HG03175 (cell line): ENCODE data around the gene FBLN2.

Experiments
- ATAC-seq: cut with Tn5 transposase; IDR thresholded peaks from one replicate; pipeline ENCODE4 v1.9.1; 2021; ENCODE audit warnings: mild to moderate bottlenecking, moderate library complexity; ENCODE audit not compliant: unreplicated experiment

The FBLN2 gene

DNA sequence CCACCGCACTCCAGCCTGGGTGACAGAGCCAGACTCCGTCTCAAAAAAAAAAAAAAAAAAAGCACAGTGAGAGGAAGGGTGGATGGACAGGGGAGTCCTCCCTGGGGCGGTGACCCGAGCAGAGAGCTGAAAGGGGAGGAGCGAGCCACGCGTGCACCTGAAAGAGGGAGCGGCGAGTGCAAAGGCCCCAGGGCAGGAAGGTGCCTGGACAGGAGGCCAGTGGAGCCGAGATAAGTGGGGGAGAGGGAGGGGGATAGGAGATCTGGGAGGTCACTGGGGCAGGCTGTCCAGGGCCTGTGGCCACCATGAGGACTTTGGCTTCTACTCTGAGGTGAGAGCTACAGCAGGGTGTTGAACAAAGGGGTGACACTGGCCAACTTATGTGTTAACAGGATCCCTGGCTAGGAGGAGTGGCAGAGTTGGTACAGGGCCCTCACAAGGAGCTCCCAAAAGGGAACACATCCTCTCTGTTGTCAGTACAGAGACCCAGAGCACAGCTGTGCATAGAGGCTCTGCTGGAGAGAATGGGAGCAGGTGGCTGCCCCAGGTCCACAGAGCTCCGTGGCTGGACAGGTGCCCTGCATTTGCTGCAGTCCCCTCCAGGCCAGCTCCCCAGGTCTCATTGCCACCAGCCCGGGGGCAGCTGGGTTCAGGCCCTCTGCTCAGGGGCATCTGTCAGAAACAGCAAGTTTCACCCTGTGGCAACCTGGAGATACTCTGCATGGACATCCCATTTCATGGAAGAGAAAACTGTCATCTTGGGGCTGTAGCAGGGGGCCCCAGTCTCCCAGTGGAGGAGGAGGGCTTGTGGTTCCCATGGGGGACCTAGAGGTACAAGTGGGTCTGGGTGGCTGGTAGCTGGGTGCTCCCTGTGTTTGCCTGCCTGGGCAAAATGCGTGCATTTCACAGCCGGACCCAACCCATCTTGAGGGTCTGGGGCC is 28.5 kb downstream of the FBLN2 start:
- no peak for ATAC-seq

DNA sequence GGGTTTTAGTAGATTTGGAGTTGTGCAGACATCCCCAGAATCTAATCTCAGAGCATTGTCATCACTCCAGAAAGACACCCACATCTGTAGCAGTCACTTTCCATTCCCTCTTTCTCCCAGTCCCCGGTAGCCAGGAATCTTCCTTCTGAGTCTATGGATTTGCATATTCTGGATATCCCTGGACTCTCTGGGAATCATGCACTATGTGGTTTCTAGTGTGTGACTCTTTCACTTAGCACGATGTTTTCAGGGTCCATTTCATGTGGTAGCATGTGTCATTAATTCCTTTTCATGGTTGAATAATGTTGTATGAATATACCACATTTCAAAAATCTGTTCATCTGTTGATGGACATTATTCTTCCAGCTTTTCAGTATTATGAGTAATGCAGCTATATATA is 29.3 kb downstream of the FBLN2 start:
- no peak for ATAC-seq

DNA sequence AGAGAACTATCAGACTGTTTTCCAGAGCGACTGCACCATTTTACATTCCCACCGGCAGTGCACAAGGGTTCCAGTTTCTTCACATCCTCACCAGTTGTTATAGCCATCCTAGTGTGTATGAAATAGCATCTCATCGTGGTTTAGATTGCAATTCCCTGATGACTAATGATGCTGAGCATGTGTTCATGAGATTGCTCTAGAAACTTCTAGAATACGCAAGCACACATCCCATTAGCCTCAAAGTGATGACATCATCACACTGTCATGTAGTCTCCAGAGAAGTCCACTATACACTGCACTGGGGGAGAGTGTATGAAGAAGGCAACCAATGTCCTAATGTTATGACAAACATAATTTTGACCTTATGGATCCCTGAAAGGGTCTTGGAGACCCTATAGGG is 30.1 kb downstream of the FBLN2 start:
- no peak for ATAC-seq

DNA sequence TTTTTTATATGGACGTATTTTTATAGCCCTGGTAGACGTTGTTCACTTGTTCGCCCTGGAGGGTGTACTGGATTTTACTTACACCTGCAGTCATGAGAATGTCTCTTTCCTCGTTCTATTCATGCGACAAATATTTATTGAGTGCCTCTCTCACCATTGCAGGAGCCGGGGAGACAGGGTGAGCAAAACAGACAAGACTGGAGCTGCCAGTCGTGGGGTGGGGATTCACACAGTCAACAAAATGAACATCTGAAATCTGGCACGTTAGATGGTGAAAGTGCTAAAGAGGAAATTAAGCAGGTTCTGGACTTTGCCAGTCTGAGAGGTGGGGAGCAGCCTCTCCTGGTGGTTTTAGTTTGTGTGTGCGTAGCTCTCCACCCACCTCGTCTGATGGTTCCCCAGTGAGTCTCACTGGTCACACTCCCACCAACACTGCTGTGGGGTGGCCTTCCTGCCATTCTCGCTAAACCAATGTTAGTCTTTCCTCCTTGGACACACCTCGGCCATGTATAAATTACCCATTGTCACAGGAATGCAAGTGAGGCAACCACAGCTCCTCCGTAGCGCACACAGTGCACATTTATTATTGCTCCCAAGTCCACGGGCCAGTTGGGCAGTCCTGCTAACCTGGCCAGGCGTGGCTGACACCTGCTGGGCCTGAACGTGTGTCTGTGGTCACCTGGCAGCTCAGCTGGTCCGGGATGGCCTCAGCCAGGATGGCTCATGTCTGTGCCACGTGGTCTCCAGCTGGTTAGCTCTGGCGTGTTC is 31.5 kb downstream of the FBLN2 start:
- ATAC-seq, result no peak

DNA sequence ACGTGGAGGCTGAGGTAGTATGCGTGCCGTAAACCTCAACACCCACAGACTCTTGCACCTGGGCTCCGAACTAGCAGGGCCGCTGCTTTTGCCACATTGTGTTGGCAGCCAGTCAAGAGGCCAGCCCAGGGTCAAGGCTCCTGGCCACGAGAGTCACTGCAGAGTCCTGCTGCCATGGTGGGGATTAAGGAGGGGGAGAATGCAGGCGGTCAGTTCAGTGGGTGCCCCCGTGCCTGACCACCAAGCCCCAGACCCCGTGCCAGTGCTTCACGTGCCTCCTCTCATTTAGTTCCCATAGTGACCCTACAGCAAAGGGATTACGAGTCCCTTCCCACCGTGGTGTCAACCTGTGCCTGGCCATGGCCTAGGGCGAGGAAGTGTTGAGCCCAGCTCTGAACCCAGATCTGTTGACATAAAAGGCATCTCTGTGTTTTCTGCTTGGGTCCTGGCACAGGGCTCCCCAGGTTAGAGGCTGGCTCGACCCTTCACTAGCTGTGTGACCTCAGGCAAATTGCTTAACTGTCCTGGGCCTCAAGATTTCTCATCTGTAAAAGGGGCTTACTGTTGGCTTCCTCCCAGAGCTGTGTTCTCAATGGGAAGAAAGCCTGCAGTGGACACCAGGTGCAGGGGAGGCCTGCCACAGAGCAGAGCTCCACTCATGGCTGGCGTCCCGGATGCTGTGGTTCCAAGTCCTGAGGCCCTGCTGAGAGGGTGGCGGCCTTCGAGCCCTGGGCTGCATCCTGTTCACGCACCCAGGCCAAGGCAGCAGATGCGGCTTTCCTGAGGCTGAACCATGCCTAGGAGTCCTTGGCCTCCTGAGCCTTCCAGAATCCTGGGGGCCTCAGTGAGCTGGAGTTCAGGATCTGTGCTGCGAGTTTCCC is 32.8 kb downstream of the FBLN2 start:
- ATAC-seq, result no peak

DNA sequence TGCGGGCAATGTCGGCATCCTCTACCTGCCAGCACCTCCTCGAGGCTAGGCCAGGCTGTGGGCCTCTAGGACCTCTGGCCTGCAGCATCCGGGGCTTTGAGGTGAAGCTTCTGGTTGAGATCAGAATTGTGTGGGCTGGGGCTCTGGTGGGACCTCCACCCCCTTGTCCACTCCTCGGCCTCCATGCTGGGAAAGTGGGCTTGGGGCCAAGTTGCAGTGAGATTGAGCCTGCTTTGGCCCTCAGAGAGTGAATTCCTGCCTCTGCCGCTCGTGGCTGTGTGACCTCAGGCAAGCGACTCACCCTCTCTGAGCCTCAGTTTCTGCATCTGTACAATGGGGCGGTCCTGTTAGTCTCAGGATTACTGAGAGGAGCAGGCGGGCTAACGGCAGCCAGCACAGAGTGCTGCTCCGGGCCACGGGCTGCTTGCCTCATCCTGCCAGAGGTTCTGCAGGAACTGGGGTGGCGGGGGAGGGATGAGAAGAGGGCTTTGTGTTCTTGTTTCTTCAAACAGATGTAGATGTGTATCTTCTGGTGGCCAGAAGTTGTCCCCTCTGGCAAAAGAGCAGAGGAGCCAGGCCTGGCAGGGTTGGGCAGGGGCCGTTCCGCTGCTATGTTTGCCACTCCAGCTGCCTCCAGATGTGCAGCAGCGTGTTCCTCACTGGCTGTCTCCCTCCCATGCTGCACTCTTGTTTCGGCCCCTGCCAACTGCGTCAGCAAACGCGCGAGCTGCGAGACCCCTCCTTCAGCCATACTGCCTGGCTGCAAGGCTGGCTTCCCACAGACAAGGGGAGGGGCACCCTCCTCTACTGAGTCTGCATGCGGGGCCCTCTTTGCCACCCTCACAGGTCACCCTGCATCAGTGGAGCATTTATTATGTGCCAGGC is 33.7 kb downstream of the FBLN2 start:
- ATAC-seq, result no peak

DNA sequence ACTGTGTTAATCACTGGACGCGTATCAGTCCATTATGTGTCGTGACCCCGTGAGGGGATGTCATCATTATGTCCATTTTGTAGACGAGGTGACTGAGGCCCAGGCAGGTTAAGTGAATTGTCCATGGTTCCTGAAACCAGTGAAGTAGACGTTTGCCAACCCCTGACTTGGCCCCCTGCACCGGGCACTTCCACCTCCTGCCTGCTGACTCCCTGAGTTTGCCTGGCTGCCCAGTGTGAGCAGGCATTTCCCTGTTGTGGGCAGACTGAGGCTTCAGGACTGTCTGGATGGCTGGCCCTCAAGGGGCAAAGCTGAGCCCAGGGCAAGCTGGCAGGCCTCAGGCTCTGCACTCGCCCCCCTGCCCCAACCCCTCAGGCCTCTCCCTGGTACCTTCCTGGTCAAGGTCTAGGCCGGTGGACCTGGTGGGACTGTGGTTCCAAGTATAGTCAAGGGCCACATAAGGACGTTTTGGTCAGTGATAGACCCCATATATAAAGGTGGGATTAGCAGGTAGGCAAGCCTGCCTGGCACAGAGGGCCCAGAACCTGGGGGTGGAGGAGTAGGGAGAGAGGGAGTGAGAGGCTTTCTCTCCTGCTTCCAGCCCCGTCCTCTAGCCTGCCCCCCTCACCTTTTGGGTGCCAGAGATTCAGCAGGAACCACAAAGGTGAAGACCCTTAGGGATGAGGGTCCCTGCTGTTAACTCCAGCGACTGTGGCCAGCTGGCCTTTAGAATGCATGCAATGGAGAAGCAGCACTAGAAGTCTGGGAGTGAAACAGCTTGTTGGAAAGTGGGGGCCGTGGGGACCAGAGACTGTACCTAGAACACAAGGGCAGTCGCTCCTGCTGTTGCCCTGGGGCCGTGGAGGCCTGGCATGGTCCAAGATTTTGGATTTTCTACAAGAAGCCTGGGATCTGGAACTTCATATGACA is 34.6 kb downstream of the FBLN2 start:
- no peak for ATAC-seq

DNA sequence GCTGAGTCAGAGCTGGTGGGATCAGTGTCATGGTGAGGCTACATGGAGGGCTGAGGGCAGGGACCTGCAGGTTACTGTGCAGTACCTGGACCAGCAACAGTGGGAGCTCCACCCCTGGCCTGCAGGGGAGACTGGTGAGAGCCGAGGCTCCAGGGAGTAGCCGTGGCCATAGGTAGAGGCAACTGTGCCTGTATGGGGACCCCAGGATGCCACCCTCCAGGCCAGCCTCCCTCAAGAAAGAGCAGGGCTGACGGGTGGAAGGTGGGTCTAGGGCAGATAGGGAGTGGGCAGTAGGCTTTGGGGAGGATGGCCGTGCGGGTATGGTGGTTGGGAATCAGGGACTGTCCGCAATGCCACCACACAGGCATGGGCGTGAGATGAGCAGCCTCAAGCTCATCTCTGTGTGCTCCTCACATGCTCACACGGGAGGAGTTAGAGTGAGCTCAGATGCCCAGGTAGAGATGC is 35.5 kb downstream of the FBLN2 start:
- no peak for ATAC-seq

DNA sequence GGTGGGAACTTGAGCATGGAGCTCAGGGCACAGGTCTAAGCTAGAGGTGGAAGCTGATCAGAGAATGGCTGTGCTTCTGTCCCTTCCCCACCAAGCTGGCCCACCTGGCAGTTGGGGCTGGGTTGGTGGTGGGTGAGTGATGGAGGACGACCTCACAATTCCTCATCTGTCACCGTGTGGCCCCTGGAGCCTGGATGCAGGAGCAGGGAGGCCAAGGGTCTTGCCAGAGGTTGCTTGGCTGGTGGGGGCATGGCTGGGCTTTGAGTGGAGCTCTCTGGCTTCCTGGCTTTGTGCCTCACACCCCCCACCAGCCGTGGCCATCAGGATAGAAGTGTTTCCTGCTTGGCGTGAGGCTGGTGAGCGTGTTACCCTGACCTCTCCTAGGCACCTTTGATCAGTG is 36.0 kb downstream of the FBLN2 start:
- ATAC-seq, result no peak

DNA sequence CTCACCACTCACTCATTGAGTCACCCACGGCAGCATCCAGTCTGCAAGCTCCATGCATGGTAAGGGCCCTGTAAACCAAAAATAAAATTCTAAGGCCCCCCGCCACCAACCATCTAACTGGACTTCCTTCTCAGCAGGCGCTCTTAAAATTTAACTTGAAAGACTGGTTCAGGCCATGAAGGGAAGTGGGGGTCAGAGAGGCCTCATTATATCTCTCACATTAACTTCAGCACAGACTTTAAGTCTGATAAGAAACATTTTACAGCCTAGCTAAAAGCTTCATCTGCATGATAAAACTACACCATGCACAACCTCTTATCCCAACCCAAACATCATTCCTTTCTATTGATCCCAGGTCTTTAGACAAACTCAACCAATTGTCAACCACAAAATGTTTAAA is 38.5 kb downstream of the FBLN2 start:
- ATAC-seq, result no peak

DNA sequence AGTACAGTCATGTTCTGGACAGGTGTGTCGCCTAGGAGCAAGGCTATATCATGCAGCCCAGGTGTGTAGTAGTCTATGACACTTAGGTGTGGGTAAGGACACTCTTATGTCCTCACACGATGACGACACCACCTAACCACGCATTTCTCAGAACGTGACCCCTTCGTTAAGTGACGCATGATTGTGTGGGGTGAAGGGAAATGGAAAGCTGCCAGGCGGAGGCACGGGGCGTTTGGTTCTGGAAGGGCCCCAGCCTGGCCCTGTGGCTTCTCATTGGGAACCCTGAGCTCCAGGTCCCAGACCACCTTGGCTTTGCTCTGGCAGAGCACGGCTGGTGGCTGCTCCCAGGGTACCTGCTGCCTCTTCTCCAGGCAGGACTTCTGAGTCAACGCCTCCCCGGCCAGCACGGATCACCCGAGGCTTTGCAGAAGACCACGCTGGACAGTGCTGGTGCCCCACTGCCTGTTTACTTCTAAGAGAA is 39.3 kb downstream of the FBLN2 start:
- no peak for ATAC-seq

DNA sequence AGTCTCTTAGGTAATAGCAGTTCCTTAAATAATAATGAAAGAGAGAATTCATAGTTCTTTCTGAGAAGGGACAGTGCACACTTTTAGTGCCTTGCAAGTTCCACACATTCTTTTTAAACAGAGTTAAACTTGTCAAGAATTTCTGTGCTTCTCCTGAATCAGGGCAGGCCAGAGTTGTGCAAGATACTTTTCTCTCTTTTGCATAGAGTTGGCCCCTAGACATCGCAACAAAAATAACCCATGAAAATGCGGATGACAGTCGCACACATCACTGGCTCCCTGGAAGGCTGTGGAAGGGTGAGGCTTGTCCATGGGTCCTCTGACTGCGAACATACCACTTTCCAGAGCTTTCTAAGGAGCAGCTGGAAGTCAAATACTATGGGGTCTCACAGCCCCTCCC is 40.1 kb downstream of the FBLN2 start:
- ATAC-seq, result no peak

DNA sequence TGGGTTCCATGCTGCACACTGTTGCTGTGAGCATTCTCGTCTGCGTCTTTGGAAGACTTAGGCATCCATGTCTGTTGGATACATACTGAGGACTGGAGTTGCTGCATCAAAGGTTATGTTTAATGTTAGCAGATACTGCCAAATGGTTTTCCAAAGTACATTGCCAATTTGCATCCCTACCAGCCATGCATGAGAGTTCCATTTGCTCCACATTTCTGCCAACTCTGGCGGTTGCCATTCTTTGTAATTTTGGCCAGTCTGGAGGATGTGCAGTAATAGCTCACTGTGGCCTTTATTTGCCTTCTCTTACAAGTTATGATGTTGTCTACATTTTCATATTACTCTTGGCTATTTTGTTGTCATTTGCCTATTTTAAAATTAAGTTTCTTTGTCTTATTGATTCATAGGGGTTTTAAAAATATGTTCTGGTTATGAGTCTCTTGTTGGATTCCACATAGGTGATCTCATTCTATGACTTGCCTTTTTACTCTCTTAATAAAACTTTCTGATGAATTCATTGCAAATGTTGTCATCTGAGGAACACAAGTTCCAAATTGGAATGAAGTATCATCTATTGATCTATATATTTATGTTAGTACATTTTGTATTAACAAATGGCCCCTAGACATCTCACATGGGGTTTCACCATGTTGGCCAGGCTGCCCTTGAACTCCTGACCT is 42.1 kb downstream of the FBLN2 start:
- no peak for ATAC-seq

DNA sequence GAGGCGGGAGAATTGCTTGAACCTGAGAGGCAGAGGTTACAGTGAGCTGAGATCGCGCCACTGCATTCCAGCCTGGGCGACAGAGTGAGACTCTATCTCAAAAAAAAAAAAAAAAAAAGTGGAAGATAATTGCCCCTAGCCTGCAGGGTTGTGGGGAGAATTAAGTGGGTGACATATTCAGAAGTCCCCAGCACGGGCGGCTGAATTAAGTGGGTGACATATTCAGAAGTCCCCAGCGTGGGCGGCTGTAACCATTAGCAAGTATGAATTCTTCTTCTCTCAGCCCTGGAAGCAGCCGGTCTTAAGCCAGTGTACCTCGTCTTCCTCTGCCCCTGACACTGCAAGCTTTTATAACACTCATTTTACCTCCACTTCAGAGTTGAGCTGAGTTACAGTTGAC is 44.7 kb downstream of the FBLN2 start:
- no peak for ATAC-seq

DNA sequence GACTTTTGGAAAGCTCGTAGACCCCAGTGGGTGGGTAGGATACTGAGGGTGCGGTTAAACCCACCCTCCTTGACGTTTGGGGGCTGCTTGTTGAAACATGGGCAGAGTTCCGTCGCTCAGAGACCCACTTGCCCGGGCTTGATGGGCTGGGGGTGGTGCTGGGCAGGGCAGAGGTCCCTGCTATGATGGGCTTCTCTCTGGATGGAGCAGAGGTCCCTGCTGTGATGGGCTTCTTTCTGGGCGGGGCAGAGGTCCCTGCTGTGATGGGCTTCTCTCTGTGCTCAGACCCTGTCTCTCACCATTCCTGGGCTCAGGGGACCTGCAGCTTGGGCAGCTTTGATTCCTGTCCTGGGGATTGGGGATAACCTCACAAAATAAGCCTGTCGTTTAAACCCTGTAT is 45.2 kb downstream of the FBLN2 start:
- ATAC-seq, result no peak

DNA sequence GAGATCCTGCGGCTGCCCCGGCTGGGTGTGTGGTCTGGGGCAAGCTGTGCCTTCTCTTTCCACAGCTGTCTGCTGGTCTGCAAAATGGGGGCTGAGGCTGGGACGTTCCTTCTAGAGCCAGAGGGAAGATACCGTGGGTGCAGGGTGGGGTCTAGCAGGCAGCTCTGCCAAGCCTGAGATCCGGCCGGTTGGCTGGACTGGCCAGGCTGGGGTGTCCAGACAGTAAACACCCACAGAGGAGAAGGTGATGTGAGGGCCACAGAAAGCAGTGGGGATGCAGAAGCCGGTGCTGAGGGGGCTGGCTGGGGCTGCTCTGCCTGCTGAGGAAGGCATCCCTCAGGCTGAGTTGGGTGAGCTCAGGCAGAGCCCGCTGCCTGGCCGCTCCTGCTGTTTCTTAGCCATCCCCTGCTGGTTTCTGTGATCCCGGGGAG is 46.1 kb downstream of the FBLN2 start:
- ATAC-seq, result no peak

DNA sequence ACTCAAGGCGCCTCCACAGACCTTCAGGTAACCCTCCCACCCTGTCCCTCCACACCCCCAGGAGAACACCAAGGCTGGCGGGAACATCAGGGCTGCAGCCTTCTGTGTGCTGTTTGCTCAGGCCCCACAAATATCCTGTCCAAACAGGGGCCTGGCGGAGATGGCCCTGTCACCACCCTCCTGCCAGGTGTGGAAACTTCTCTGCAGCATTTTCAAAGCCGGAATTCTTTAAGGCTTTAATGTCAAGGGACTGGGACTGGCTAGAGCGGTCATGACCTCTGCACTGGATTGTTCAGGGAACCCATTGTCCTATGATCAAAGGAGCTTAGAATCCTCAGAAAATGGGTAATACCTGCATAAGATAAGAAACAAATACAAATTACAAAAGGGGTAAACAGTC is 46.6 kb downstream of the FBLN2 start:
- no peak for ATAC-seq
